ENCODE data around the gene CAMK2D.

GRCh38 chr4:113410686-113411085 lies 350.9 kb downstream of the CAMK2D start:
- no peak for TF ChIP-seq POLR2A (IDR thresholded peaks at IDR 0.05; ENCODE audit: low read length)
- TF ChIP-seq GATA1 (IDR thresholded peaks at IDR 0.05; ENCODE audit: low read depth, low read length): no peak

Measured in erythroblast (primary cell).